ENCODE data around the gene HFM1. TPM values are rescaled to one million over a fixed set of nuclear protein-coding genes. Genes with fewer than 3 reads are reported as not detected.

Gene HFM1
- total and polyA plus RNA-seq, 10 of the 15 experiments (the other 5 are each of a cell fraction or from before 2014, with no cell fraction given): not detected

GRCh38 chr1:91334856-91335255 lies 69.8 kb downstream of the HFM1 start:
- intact Hi-C loops (cut with micrococcal nuclease; ENCODE audit: unreplicated experiment): no loop called here

More at GRCh38 chr1:91334856-91335255, 69.8 kb downstream of the HFM1 start:
- Histone ChIP-seq H4K20me1 (ENCODE audit: control insufficient read depth, insufficient read depth) (no peaks in the 10 kb centered on the region), H3K27ac (ENCODE audit: control insufficient read depth, insufficient read depth) (no peak overlapping the region), H3K9me3 (replicated peaks; ENCODE audit: control insufficient read depth, insufficient read depth, low read length) (no peaks in the 10 kb centered on the region), H3K9ac (ENCODE audit: control insufficient read depth, insufficient read depth, low read length) (no peak overlapping the region), H3K36me3 (ENCODE audit: control insufficient read depth in 2 of 2, insufficient read depth in 2 of 2, low read length in 1 of 2) (no peaks in the 10 kb centered on the region), H3K4me3 (no peak overlapping the region), H3K27me3 (replicated peaks in 1 of 2; ENCODE audit: control insufficient read depth in 2 of 2, insufficient read depth in 2 of 2, low read length in 1 of 2) (no peaks in the 10 kb centered on the region), H3K4me2 (ENCODE audit: control insufficient read depth, insufficient read depth) (no peak overlapping the region), H3K79me2 (ENCODE audit: control insufficient read depth, insufficient read depth, low read length) (no peaks in the 10 kb centered on the region), H3K4me1 (ENCODE audit: control insufficient read depth, insufficient read depth, low read length) (no peaks in the 10 kb centered on the region), H2AFZ (ENCODE audit: control insufficient read depth, low read depth, low read length) (no peak overlapping the region)
- ChIA-PET CTCF (no interaction called here), POLR2A (interaction anchor here (0.7 kb wide), 1 partner anchor 26 kb away, joined by 3 read pairs; no protein-coding TSS in a partner anchor), RAD21 (ENCODE audit: unreplicated experiment) (no interaction called here), SMC1A (ENCODE audit: uncharacterized antibody, unreplicated experiment) (no interaction called here)
- DNase-seq (ENCODE audit: low read depth, low spot score): no peak
- WGBS (ENCODE audit: insufficient coverage, insufficient replicate concordance, low lambda C conversion rate, missing lambda C conversion rate): 64% methylated on average over 4 of the region's 4 CpGs
- no TSS peak for BruUV-seq (replicated peaks)
- no peak for FAIRE-seq
- no peak for TF ChIP-seq RELB (IDR thresholded peaks at IDR 0.05; ENCODE audit: low read depth)
- no peak for TF ChIP-seq POLR2AphosphoS2 (IDR thresholded peaks at IDR 0.05; ENCODE audit: low read depth, low read length)
- TF ChIP-seq EED (IDR thresholded peaks at IDR 0.05; ENCODE audit: low read depth): no peak
- TF ChIP-seq SIN3A (IDR thresholded peaks at IDR 0.05; ENCODE audit: low read depth, low read length): no peak
- no peak for TF ChIP-seq BMI1 (IDR thresholded peaks at IDR 0.05; ENCODE audit: borderline replicate concordance)
- TF ChIP-seq STAT1 (conservative IDR thresholded peaks at IDR 0.05): no peak
- no peak for TF ChIP-seq EP300 (IDR thresholded peaks at IDR 0.05; ENCODE audit: borderline replicate concordance in 1 of 2, control insufficient read depth in 1 of 2, low read depth in 2 of 2, low read length in 2 of 2)
- TF ChIP-seq SUZ12 (IDR thresholded peaks at IDR 0.05; ENCODE audit: unreplicated experiment): no peak
- TF ChIP-seq CHD1 (IDR thresholded peaks at IDR 0.05; ENCODE audit: low read depth, low read length): no peak
- no peak for TF ChIP-seq PML (IDR thresholded peaks at IDR 0.05; ENCODE audit: low read length)
- TF ChIP-seq FOXM1 (IDR thresholded peaks at IDR 0.05; ENCODE audit: low read depth, low read length): no peak
- TF ChIP-seq, protein P1, sequence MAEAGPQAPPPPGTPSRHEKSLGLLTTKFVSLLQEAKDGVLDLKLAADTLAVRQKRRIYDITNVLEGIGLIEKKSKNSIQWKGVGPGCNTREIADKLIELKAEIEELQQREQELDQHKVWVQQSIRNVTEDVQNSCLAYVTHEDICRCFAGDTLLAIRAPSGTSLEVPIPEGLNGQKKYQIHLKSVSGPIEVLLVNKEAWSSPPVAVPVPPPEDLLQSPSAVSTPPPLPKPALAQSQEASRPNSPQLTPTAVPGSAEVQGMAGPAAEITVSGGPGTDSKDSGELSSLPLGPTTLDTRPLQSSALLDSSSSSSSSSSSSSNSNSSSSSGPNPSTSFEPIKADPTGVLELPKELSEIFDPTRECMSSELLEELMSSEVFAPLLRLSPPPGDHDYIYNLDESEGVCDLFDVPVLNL (IDR thresholded peaks at IDR 0.05; ENCODE audit: low read depth, low read length): no peak
- no peak for TF ChIP-seq NFXL1 (IDR thresholded peaks at IDR 0.05; ENCODE audit: borderline replicate concordance)
- TF ChIP-seq, protein P2, sequence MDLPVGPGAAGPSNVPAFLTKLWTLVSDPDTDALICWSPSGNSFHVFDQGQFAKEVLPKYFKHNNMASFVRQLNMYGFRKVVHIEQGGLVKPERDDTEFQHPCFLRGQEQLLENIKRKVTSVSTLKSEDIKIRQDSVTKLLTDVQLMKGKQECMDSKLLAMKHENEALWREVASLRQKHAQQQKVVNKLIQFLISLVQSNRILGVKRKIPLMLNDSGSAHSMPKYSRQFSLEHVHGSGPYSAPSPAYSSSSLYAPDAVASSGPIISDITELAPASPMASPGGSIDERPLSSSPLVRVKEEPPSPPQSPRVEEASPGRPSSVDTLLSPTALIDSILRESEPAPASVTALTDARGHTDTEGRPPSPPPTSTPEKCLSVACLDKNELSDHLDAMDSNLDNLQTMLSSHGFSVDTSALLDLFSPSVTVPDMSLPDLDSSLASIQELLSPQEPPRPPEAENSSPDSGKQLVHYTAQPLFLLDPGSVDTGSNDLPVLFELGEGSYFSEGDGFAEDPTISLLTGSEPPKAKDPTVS (IDR thresholded peaks at IDR 0.05; ENCODE audit: low read depth, low read length): no peak
- TF ChIP-seq BACH1 (IDR thresholded peaks at IDR 0.05; ENCODE audit: borderline replicate concordance): no peak
- TF ChIP-seq RAD51 (IDR thresholded peaks at IDR 0.05): no peak
- no peak for TF ChIP-seq ZBED1 (IDR thresholded peaks at IDR 0.05; ENCODE audit: borderline replicate concordance)
- in situ Hi-C loops (cut with MboI): no loop called here
- no peak for ATAC-seq

Measured in GM12878 (cell line).